ENCODE data around the gene ARHGAP31. TPM values are rescaled to one million over a fixed set of nuclear protein-coding genes. Genes with fewer than 3 reads are reported as not detected.

Gene ARHGAP31
- total RNA-seq, 2 experiments from 2014 or later: 1.4 to 8.3 TPM

DNA sequence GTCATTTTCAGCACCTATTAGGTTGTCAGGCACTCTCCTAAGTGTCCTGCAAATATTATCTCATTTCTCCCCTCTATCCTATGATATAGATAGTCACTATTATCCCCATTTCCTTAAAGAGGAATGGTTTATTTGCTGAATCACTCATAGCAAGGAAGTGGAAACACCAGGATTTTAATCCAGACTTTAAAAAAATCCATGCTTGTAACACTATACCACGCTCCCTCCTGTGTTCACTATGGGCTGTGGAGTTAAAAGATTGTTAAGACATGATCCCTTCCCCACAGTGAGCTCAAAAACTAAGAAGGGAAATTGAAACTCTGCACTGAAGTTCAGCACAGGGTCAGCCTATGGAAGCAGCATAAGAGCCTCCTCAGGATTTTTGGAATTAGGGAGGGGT is 109.0 kb downstream of the ARHGAP31 start:
- Mint-ChIP-seq H3K27me3 (no peaks in the 10 kb centered on the region), H3K36me3 (no peaks in the 10 kb centered on the region), H3K4me1 (peaks cover 6% of the 10 kb centered on the region), H3K27ac (no peak overlapping the region), H3K9me3 (ENCODE audit: low read depth) (no peaks in the 10 kb centered on the region), H3K4me3 (no peak overlapping the region)
- ATAC-seq (no peak), DNase-seq (no peak)
- CTCF ChIA-PET: no interaction called here

GRCh38 chr3:119405315-119405714 is 111.1 kb downstream of the ARHGAP31 start:
- no peak overlapping the region for H3K4me3 Mint-ChIP-seq

DNA sequence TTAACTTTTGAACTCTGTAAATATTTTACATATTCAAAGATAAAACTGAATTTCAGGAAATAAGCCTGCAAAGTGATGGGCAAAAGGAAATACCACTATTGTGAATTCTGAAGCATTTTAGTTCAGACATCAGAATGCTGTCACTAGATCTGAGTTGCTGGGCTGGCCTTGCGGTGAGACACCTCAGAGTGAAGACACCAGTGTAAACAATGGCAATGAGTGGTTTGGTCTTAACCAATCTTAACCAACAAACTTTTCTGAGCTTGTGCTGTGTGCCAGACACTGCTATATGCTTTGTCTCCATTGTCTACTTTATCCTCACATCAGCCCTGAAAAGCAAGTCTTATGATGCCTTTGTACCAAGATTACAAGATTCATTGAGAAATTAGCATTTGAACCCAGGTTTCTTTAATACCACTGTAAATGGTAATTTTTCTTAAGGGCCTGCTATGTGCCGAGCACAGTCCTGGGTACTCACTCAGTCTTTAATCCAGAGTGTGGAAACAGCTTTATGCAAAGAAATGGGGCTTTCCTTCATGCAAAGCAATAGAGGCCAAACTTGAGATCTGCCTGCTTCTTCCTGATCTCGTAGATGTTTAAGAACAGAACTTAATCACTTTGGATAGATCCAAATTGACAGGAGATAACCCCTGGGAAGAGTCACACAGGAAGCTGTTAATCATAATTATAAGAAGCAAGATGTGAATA is 114.2 kb downstream of the ARHGAP31 start:
- no peak for ATAC-seq
- no peak for DNase-seq
- no peaks in the 10 kb centered on the region for H3K4me1 Mint-ChIP-seq
- H3K9me3 Mint-ChIP-seq (ENCODE audit: low read depth): no peaks in the 10 kb centered on the region
- CTCF ChIA-PET: interaction anchor here (0.6 kb wide), 1 partner anchor 276 kb away, joined by 4 read pairs; no protein-coding TSS in a partner anchor
- no peak overlapping the region for H3K4me3 Mint-ChIP-seq
- H3K27me3 Mint-ChIP-seq: no peaks in the 10 kb centered on the region
- H3K27ac Mint-ChIP-seq: no peak overlapping the region
- H3K36me3 Mint-ChIP-seq: no peaks in the 10 kb centered on the region

More at GRCh38 chr3:119405315-119405714, 111.1 kb downstream of the ARHGAP31 start:
- Mint-ChIP-seq H3K27me3 (no peaks in the 10 kb centered on the region), H3K9me3 (ENCODE audit: low read depth) (no peaks in the 10 kb centered on the region), H3K27ac (no peak overlapping the region), H3K4me1 (peaks cover 6% of the 10 kb centered on the region), H3K36me3 (no peaks in the 10 kb centered on the region)
- no peak for ATAC-seq
- no peak for DNase-seq
- CTCF ChIA-PET: interaction anchor here (1.2 kb wide), 1 partner anchor 23 kb away, joined by 3 read pairs; no protein-coding TSS in a partner anchor

DNA sequence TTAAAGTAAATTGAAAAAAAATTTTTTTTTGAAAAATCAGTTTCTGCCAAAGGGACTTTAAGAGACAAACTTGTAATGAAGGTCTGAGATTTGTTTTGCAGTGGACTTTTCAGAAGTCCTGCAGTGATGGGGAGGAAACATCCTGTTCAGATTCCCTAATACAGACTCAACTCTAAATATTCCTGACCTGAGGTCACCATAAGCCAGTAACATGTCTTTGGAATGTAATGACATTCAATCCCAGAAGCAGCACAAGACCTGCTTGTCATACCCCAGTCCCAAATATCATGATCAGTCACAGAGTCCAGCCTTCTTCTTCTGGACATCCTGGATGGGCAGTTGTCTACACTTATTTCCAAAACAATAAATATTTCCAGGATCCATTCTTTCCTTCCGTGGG is 115.7 kb downstream of the ARHGAP31 start:
- no peaks in the 10 kb centered on the region for H3K4me1 Mint-ChIP-seq
- H3K4me3 Mint-ChIP-seq: no peak overlapping the region
- no peak overlapping the region for H3K27ac Mint-ChIP-seq
- no peaks in the 10 kb centered on the region for H3K36me3 Mint-ChIP-seq
- no peaks in the 10 kb centered on the region for H3K27me3 Mint-ChIP-seq
- no peaks in the 10 kb centered on the region for H3K9me3 Mint-ChIP-seq (ENCODE audit: low read depth)
- ATAC-seq (no peak), DNase-seq (no peak)
- CTCF ChIA-PET: no interaction called here

GRCh38 chr3:119413603-119414280 is 119.6 kb downstream of the ARHGAP31 start:
- CTCF ChIA-PET: no interaction called here
- no peak overlapping the region for H3K4me3 Mint-ChIP-seq
- no peak for DNase-seq
- no peaks in the 10 kb centered on the region for H3K9me3 Mint-ChIP-seq (ENCODE audit: low read depth)
- H3K4me1 Mint-ChIP-seq: no peaks in the 10 kb centered on the region
- H3K27me3 Mint-ChIP-seq: no peaks in the 10 kb centered on the region
- H3K36me3 Mint-ChIP-seq: no peaks in the 10 kb centered on the region
- ATAC-seq: no peak
- no peak overlapping the region for H3K27ac Mint-ChIP-seq

DNA sequence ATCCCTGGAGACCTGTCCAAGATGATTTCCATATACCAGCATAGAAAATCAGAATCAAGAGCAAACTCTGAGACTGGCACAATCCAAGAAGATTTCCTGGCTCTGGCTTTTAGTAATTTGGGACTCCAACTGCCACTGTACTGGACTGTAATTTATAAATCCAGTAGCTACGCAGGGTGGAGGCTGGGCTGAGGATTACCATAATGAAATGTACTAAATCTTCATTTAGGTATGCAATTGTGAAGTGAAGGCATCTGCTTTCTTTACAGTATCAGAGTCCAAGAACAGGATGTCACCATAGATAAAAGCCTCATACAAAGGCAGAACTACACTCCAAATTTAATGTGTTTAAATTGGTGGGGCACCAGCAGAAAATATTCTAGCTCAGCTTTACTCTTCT is 122.7 kb downstream of the ARHGAP31 start:
- Mint-ChIP-seq H3K27me3 (no peaks in the 10 kb centered on the region), H3K4me3 (no peak overlapping the region), H3K4me1 (no peaks in the 10 kb centered on the region), H3K9me3 (ENCODE audit: low read depth) (no peaks in the 10 kb centered on the region), H3K27ac (no peak overlapping the region), H3K36me3 (no peaks in the 10 kb centered on the region)
- CTCF ChIA-PET: no interaction called here
- ATAC-seq (no peak), DNase-seq (no peak)

GRCh38 chr3:119417771-119418512 is 123.8 kb downstream of the ARHGAP31 start:
- no peak for ATAC-seq
- Mint-ChIP-seq H3K27me3 (no peaks in the 10 kb centered on the region), H3K4me1 (no peaks in the 10 kb centered on the region), H3K9me3 (ENCODE audit: low read depth) (no peaks in the 10 kb centered on the region), H3K27ac (no peak overlapping the region), H3K4me3 (no peak overlapping the region), H3K36me3 (no peaks in the 10 kb centered on the region)
- DNase-seq: no peak
- CTCF ChIA-PET: no interaction called here

DNA sequence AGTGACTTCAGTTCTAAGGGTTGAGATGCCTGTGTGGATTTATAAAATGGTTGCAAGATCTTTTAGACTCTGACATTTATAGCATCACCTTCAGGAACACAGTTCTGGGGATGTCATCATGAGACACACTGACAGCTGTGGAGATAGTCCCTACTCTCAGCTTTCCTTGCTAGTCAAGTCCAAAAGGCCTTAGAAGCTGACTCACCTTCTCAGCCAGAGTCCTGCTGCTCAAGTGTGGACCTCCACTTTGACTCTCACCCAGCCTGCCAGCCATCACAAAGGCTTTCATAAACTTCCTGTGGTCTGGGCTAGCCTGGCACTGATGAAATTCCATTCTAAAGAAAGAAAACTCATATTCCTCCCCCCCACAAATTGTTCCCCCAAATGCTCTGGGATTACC is 124.5 kb downstream of the ARHGAP31 start:
- ATAC-seq: no peak
- CTCF ChIA-PET: no interaction called here
- Mint-ChIP-seq H3K27me3 (no peaks in the 10 kb centered on the region), H3K36me3 (no peaks in the 10 kb centered on the region), H3K4me1 (no peaks in the 10 kb centered on the region), H3K27ac (no peak overlapping the region), H3K9me3 (ENCODE audit: low read depth) (no peaks in the 10 kb centered on the region), H3K4me3 (no peak overlapping the region)
- DNase-seq: no peak

DNA sequence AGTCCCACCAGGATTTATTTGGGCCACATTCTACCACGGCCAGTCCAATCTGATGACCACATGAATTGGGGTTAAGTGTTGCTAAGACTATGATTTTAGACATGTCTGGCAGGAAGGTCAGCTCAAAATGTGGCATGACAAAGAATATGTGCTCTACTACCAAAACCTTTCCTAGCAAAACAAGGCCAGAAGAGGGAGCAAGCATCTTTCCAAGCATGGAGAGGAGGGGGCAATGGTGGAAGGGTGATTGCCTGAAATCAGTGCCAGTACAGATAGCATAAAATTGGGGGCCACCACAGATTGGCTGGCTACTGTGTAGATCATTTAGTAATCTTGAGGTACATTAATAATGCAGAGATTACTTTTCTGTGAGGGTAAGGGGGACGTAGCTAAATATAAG is 126.0 kb downstream of the ARHGAP31 start:
- Mint-ChIP-seq H3K4me1 (no peaks in the 10 kb centered on the region), H3K9me3 (ENCODE audit: low read depth) (no peaks in the 10 kb centered on the region)

DNA sequence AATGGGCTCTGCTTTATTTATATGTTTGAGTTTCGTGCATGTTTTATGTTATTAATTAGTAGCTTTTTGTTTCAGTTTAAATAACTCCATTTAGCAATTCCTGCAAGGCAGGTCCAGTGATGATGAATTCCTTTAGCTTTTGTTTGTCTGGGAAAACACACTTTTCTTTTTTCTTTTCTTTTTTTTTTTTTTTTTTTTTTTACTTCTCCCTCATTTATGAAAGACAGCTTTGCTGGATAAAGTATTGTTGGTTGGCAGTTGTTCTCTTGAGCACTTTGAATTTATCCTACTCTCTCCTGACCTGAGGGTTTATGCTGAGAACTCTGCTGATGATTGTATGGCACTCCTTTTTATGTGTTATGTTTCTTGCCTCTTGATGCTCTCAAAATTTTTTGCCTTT is 133.5 kb downstream of the ARHGAP31 start:
- Mint-ChIP-seq H3K4me3 (no peak overlapping the region), H3K27me3 (no peaks in the 10 kb centered on the region), H3K27ac (no peak overlapping the region), H3K36me3 (peaks cover 51% of the 10 kb centered on the region), H3K9me3 (ENCODE audit: low read depth) (peaks cover 34% of the 10 kb centered on the region), H3K4me1 (no peaks in the 10 kb centered on the region)
- ATAC-seq (no peak), DNase-seq (no peak)
- CTCF ChIA-PET: no interaction called here

More for the DNA sequence above, 126.0 kb downstream of the ARHGAP31 start:
- Mint-ChIP-seq H3K27me3 (no peaks in the 10 kb centered on the region), H3K4me3 (no peak overlapping the region), H3K36me3 (no peaks in the 10 kb centered on the region), H3K27ac (no peak overlapping the region)
- ATAC-seq (no peak), DNase-seq (no peak)
- CTCF ChIA-PET: interaction anchor here (1.2 kb wide), 1 partner anchor 261 kb away, joined by 3 read pairs; no protein-coding TSS in a partner anchor

DNA sequence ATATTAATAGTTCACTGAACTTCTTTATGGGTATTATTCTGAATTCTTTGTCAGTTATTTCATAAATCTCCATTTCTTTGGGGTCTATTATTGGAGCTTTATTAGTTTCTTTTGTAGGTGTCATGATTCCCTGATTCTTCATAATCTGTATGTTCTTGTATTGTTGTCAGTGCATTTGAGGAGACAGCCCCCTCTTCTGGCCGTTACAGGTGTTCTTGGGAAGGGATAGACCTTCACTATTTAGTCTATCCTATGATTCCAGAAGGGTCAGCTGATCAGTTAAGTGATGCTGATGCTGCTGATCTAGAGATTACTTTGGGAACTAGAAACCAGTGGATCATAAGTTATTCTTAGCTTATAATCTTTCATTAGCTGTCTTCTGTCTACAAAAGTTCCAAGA is 134.4 kb downstream of the ARHGAP31 start:
- CTCF ChIA-PET: no interaction called here

DNA sequence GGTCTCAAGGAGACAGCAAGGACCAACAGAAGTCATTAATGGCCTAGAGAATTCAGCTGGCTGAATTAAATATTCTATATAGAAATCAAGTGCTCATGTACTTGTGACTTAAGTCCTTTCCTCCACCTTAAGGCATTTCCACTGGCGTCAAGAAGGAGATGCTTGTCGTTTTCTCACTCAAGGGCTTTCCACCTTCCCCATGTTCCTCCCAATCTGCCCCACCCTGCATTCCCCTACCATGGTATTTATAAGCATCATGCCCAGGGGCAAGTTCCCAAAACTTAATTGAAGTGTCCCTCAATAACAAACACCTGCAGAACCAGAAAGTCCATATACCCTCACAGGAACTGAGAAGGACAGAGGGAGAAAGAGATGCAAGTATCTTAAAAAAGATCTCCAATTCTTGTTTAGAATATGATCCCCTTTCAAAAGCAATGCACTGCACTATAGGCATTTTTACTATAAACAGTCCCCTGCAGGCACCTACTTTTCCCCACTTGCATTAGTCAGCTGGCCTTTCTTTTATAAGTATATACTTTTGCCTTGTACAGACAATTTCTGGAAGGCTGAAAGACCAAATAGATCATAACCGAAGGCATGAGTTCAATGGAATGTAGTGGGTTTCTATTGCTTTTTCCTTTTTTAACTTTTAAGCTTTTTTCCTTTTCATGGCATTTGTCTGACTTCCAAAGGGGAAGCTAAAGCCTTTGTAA is 139.6 kb downstream of the ARHGAP31 start:
- H3K36me3 Mint-ChIP-seq: peaks cover 81% of the 10 kb centered on the region
- H3K9me3 Mint-ChIP-seq (ENCODE audit: low read depth): peaks cover 12% of the 10 kb centered on the region
- CTCF ChIA-PET: no interaction called here
- peaks cover 4% of the 10 kb centered on the region for H3K4me1 Mint-ChIP-seq
- no peak for DNase-seq
- no peak overlapping the region for H3K4me3 Mint-ChIP-seq
- H3K27ac Mint-ChIP-seq: no peak overlapping the region
- no peaks in the 10 kb centered on the region for H3K27me3 Mint-ChIP-seq
- ATAC-seq: no peak

More for the DNA sequence above, 134.4 kb downstream of the ARHGAP31 start:
- H3K27me3 Mint-ChIP-seq: no peaks in the 10 kb centered on the region
- peaks cover 59% of the 10 kb centered on the region for H3K36me3 Mint-ChIP-seq
- no peak overlapping the region for H3K27ac Mint-ChIP-seq
- H3K4me1 Mint-ChIP-seq: no peaks in the 10 kb centered on the region
- no peak overlapping the region for H3K4me3 Mint-ChIP-seq
- peaks cover 34% of the 10 kb centered on the region for H3K9me3 Mint-ChIP-seq (ENCODE audit: low read depth)
- ATAC-seq (no peak), DNase-seq (no peak)

DNA sequence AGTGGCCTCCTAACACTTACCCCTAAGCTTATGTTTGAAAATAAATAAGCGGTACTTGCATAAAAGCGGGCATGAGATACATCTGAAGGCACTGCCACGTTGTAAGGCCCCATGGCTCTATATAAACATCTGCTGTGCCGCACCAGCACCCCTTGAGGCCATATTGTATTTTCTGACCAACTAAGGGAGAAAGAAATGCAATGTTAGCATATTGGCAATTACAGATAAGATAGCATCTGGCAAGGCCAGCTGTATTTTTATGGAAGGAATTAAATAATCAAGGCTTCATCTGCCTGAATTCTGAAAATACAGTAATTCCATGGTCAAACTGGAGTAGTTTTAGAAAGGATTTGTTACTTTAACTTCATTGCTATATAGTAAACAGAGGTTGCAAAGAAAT is 140.5 kb downstream of the ARHGAP31 start:
- H3K27me3 Mint-ChIP-seq: no peaks in the 10 kb centered on the region
- CTCF ChIA-PET: no interaction called here
- H3K36me3 Mint-ChIP-seq: peaks cover 73% of the 10 kb centered on the region
- ATAC-seq (no peak), DNase-seq (no peak)
- peaks cover 4% of the 10 kb centered on the region for H3K9me3 Mint-ChIP-seq (ENCODE audit: low read depth)
- no peak overlapping the region for H3K27ac Mint-ChIP-seq
- peaks cover 4% of the 10 kb centered on the region for H3K4me1 Mint-ChIP-seq
- no peak overlapping the region for H3K4me3 Mint-ChIP-seq
